ENCODE measurements around the gene CLEC4A.
"Not testable (repeated sequence)": the region's sequence is repeated elsewhere in the genome, so short reads cannot be mapped to it uniquely, and the experiment has no call there.

CLEC4A gene

DNA sequence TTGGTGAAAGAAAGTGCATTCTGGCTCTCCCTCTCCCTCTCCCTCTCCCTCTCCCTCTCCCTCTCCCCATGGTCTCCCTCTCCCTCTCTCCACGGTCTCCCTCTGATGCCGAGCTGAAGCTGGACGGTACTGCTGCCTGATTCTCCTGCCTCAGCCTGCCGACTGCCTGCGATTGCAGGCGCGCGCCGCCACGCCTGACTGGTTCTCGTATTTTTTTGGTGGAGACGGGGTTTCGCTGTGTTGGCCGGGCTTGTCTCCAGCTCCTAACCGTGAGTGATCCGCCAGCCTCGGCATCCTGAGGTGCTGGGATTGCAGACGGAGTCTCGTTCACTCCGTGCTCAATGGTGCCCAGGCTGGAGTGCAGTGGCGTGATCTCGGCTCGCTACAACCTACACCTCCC, 59.9 kb downstream of the CLEC4A start:
- H3K4me1 ChIP-seq (ENCODE audit: low read depth, poor library complexity, severe bottlenecking); H3K4me2 ChIP-seq; H3K79me2 ChIP-seq (ENCODE audit: insufficient read depth, low read depth); H3K4me3 ChIP-seq (IDR thresholded peaks at IDR 0.05; ENCODE audit: insufficient read depth, low read depth, low read length); H3K9ac ChIP-seq; H3K27ac ChIP-seq; H3K27me3 ChIP-seq (ENCODE audit: insufficient read depth, low read depth); H2AFZ ChIP-seq (ENCODE audit: low read depth); H4K20me1 ChIP-seq (ENCODE audit: insufficient read depth); H3K36me3 ChIP-seq (ENCODE audit: insufficient read depth): not testable (repeated sequence)

DNA sequence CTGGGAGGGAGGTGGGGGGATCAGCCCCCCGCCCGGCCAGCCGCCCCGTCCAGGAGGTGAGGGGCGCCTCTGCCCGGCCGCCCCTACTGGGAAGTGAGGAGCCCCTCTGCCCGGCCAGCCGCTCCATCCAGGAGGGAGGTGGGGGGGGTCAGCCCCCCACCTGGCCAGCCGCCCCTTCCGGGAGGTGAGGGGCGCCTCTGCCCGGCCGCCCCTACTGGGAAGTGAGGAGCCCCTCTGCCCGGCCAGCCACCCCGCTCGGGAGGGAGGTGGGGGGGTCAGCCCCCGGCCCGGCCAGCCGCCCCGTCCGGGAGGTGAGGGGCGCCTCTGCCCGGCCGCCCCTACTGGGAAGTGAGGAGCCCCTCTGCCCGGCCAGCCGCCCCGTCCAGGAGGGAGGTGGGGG, 60.8 kb downstream of the CLEC4A start:
- H3K4me2 ChIP-seq; H2AFZ ChIP-seq (ENCODE audit: low read depth); H3K36me3 ChIP-seq (ENCODE audit: insufficient read depth); H3K9ac ChIP-seq; H3K4me3 ChIP-seq (IDR thresholded peaks at IDR 0.05; ENCODE audit: insufficient read depth, low read depth, low read length); H3K4me1 ChIP-seq (ENCODE audit: low read depth, poor library complexity, severe bottlenecking); H3K27me3 ChIP-seq (ENCODE audit: insufficient read depth, low read depth); H3K27ac ChIP-seq; H4K20me1 ChIP-seq (ENCODE audit: insufficient read depth); H3K79me2 ChIP-seq (ENCODE audit: insufficient read depth, low read depth): not testable (repeated sequence)

DNA sequence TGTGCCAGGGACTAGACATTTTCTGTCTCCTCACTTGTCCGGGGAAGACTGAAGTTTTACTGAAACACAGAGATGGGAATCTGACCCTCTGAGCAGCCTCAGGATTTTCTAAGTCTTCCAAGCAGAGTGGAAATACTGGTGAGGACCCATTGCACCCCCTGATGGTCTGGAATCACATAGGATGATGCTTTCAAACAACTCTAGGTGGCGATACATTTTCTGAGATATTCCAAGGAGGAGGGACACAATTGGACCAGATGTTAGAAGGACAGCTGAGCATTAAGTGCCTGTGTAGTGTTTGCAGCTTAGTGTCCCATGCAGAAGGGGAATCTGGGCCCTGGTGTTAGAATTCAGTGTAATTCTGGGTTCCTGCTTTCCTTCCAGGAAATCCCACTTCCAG, 64.7 kb downstream of the CLEC4A start:
- H4K20me1 ChIP-seq (ENCODE audit: insufficient read depth); H2AFZ ChIP-seq (ENCODE audit: low read depth); H3K27me3 ChIP-seq (ENCODE audit: insufficient read depth, low read depth); H3K79me2 ChIP-seq (ENCODE audit: insufficient read depth, low read depth); H3K36me3 ChIP-seq (ENCODE audit: insufficient read depth); H3K4me2 ChIP-seq; H3K9ac ChIP-seq; H3K4me1 ChIP-seq (ENCODE audit: low read depth, poor library complexity, severe bottlenecking); H3K27ac ChIP-seq; H3K4me3 ChIP-seq (IDR thresholded peaks at IDR 0.05; ENCODE audit: insufficient read depth, low read depth, low read length): not testable (repeated sequence)

Measured in KMS-11 (cell line).